Measurements from ENCODE around the gene PSPN.

PSPN gene, protein sequence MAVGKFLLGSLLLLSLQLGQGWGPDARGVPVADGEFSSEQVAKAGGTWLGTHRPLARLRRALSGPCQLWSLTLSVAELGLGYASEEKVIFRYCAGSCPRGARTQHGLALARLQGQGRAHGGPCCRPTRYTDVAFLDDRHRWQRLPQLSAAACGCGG

DNA sequence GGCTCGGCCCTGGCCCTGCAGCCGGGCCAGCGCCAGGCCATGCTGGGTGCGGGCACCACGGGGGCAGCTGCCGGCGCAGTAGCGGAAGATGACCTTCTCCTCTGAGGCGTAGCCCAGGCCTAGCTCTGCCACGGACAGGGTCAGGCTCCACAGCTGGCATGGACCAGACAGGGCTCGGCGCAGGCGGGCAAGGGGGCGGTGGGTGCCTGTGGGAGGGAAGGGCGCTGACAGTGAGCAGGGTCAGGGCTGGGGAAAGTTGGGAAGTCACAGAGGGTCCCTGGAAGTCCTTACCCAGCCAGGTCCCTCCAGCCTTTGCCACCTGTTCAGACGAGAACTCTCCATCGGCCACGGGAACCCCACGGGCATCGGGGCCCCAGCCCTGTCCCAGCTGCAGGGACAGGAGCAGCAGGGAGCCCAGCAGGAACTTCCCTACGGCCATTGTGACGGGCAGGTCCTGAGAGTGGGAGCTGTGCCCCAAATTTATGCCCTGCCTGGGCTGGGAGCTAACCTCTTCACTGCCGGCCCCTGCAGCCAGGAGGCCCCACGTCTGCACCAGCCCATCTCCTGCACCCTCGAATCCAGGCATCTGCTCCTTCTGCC lies at the start of gene PSPN:
PSPN (minus strand) TSS at position 523 of the 600 bp plus-strand sequence; CDS start at position 439, 84 bp downstream.
- no peak for DNase-seq

DNA sequence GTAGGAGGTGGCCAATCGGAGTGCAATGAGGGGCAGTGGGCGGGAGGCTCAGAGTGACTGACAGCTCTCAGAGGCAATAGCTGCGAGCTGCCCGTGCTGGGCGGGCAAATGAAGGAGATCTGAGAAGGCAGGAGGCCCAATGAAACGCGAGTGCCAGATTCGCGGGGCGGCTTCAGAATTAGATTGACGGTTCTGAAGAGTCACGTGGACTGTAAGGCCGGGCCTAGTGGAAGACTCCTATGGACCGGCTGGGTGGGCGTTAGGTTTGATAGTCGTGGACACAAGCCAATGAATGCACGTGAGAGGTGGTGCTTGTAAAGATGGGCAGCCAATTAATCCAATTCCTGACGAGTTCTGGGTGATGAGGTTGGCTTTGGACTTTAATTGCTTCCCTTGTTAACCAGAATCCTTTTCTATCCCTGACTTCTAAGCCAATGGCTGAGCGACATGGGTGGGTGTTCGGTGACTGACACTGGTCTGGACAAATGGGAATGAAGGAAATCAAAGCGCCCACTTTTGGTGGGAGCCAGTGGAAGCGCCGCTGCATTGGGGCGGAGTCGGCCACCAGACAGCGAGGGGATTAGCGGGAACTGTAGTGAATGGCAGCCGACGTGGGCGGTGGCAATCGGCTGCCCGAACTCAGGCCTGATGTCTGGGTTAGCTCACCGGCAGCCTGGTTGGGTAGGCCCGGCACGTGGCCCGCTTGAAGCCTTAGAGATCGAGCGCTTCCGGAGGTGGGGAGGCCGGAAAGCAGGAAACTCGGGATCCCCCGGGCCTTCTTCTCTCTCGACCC lies 49.4 kb upstream of the PSPN start:
- DNase-seq = peak; percentile 100

DNA sequence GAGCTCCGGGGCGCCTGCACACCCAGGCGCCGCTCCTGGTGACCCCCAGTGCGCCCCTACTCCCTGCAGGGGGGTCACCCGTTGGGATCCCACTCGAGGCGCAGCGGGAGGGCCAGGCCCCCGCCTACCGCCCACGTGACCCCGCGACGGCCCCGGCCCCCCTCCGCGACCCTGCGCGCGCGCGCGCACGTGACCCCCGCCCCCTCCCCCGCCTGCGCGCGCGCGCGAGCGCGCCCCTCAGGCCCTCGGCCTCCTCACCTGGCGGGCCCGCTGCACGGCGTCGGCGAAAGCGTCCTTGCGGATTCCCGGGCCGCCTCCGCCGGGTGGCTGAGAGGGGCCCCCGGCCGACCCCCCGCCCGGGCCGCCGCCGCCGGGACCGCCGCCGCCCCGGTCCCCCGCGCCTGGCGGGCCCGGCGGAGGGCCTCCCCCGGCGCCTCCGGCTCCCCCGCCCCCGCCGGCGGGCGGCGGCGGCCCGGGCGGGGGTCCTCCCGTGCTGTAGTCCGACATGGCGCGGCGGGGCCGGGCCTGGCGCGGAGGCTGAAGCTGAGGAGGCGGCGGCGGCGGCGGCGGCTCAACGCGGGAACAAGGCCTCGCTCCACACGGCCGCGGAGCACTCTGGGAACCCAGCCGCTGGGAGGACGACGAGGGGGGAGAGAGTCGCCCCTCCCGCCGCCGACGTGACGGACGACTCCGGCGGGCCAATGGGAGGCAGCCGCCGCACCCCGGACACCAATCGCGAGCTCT lies 48.6 kb upstream of the PSPN start, which contains the start of gene KHSRP:
KHSRP (minus strand) TSS at position 617 of the 744 bp plus-strand sequence; CDS start at position 507, 110 bp downstream.
- DNase-seq = no peak

DNA sequence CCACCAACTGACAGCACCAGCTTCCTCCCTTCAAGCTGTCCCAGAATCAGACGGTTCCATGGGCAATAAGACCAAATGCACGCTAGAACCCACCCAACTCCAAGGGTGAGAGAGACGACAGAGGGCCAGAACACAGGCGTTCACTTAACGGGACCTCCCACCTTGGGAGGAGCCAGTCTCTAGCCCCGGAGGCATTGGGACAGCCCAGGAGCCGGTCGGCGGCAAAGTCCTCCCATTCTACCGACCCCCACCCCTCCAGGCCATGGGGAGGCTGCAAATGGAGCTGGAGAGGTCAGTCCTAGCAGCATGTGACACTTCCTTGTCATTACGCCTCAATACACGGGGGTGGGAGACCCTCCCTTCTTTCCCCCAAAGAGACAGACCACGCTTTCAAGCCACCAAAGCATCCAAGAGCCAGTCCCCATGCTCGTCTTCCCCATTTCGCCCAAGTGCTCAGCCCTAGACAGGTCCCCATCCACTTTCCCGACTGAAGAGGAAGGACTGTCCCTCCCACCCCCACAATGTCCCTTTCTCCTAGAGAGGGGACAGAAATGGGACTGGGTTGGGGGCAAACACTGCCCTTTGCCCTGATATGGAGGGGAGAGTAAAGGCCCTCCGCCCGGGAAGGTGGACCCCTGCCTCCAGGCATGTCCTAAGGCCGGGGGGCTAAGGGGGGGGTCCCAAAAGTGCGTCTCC lies 47.9 kb upstream of the PSPN start:
- no peak for DNase-seq

DNA sequence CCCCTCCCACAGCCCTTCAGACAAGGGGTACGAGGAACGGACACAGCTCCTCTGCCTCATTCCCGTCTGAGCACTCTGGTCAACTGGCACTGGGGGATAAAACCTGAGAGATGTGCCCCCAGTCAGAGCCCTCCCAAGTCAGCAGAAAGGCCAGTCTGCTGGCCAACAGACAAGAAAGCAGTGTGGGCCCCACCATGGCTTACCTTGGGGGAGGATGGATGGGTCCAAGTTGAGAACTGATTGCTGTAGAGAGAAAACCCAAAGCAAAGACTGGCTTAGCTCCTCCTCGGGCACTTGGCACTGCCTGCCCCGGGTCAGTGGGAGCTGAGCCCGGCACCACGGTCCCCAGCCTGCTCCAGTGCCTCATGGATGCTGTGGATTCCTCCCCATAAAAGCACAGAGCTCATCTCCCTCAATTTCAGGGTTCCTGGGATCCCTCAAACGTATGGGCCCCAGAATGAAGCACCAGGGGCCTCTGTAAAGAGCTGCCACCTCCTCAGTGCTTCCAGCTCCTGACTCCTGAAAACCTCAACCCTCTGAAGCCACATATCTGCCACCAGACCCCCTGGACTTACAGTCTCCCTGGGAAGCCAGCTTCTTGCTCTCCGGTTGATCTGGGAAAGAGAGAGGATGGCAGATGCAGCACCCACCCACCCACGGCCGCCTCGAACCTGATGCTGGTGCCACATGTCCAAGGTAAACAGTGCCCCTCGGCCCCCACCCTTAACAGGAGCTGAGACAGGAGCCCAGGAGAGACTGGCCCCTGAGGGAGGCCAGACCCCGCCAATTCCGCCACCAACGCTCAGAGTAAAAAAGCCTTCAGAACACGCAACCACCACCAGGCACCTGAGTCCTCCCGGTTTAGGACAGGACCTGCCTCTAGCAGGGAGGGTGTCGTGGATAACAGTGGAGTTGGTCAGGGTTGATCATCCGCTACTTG lies 45.6 kb upstream of the PSPN start:
- DNase-seq = no peak

DNA sequence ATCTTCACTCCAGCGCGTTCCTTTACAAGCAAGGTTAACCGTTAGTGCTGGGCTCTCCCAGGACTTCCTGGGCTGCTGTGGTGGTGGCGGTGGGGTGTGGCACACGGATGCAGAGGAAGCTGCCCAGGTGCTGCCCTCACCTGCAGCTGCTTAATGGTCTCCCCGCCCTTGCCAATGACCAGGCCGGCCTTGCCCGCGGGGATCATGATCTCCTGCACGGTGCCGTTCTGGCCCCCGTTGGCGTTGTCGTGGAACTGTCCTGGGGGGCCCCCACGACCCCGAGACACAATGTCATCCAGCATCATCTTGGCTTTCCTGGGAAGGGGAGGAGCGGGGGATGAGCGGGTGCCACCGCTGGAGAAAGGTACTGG lies 42.8 kb upstream of the PSPN start:
- DNase-seq = no peak

DNA sequence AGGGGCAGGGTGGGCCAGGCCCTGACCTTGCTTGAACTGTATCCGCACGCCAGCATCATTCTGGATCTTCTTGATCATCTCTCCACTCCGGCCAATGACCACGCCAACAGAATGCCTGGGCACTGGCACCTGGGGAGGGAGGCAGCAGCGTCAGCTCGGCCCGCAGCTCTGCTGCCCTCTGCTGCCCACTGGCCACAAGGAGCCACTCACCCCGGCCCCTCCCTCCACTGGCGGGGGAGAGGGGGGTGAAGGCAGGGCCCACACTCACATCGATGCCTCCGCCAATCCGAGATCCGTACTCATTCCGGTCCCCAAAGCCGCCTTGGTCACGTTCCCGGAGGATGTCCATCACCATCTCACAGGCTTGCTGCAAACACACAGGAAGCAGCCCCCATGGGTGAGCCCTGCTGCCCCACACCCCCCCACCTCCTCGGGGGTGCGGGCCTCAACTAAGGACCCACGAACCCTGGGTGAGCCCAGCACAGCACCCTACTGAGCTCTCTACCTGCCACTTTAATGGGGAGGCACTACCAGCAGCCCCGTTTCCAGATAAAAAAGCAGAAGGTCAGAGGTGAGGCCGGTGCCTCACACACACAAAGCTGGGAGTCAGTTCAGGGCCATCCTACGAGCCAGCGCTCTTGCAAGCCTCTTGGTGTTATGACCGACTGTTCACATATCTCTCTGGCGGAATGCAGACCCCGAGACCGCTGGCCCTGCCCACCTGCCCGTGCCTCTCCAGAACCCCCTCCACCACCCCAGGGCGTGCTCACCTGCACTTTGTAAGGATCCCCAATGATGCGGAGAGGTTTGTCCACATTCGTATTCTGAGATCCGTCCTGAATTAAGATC lies 42.2 kb upstream of the PSPN start:
- no peak for DNase-seq

DNA sequence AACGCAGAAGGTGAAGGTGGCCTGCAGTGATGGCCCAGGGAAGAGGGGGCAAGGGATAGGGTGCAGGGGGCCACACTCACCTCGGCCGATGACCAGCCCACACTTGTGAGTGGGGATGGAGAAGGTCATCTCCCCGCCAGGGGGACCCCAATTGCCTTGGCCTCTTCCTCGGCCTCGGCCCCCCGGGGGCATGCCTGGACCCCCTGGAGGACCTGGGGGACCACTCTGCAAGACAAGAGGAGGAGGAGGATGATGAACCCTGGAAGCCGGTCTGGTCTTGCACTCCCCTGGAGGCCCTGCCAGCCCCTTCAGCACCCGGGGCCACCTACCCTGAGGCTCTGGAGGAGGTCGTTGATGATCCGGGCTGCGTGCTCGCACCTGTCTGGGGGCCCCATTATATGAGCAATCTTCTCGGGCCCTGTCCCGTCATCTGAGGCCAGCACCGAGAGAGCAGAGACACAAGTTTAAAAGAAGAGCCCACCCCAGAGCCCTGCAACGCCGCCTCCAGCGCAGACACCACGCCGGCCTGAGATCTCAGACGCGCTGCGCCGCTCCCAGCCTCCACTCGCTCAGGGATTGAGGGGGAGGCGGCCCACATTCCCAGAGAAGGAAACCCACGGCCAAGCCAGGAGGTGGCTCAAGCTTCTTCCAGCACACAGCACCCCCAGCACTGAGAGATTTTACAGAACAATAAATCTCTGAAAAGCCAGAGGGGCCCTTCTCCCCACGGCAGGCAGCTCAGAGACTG lies 41.1 kb upstream of the PSPN start:
- DNase-seq = no peak

DNA sequence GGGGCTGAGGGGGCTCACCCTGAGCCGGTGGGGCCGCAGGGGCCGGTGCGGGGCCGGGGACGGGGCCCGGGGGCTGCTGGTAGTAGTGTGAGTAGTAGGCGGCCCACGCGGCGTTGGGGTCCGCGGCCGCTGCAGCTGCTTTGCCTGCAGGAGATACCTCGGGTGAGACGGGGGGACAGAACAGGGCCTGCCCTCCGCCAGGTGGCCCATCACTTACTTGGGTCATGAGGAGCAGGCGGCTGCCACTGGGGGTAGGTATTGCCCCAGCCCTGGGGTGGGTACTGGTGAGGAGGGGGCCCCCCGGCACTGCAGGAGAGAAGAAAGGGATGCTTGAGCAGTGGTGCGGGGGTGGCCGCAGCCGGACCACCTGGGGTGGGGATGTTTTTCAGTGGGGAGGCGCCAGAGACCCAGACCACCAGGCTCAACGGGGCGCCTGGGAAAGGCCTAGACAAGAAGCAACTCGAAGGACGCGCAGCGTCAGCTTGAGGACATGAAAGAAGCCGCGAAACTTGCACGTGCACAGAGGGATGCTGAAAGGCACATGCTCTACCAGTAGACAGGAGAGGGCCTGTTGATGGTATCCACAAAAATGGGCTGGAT lies 40.0 kb upstream of the PSPN start:
- no peak for DNase-seq

DNA sequence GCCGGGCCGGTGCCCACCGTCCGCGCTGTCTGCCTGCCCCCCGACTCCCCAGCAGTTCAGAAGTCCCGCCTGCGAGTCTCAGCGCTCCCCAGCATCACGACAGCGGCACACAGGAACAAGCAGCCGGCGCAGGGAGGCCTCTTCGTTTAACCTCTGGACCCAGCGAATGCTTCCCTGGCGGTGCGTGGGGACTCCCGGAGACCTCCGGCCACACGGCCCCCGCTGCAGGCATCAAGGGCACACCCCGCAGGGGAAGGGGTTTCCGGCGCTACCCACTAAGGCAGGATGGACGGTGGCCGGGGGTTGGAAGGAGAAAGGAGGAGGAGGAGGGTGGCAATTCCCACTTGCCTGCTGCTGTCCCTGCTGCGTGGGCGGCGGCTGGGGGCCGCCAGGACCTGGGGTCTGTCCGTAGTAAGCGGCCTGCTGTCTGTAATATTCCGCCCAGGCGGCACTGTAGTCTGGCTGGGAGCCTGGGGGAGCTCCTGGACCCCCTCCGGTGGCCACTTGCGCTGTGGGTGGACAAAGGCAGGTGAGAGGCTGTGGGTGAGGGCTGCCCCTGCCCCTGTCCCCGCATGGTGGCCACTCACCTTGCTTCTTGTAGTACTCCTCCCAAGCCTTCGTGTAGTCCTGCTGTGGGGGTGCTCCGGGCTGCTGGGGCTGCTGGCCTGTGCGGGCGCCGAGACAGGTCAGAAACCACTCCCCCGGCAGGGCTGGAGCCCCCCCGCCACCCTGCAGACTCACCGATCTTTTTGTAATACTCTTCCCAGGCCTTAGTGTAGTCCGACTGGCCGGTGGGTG lies 39.3 kb upstream of the PSPN start:
- DNase-seq = no peak

DNA sequence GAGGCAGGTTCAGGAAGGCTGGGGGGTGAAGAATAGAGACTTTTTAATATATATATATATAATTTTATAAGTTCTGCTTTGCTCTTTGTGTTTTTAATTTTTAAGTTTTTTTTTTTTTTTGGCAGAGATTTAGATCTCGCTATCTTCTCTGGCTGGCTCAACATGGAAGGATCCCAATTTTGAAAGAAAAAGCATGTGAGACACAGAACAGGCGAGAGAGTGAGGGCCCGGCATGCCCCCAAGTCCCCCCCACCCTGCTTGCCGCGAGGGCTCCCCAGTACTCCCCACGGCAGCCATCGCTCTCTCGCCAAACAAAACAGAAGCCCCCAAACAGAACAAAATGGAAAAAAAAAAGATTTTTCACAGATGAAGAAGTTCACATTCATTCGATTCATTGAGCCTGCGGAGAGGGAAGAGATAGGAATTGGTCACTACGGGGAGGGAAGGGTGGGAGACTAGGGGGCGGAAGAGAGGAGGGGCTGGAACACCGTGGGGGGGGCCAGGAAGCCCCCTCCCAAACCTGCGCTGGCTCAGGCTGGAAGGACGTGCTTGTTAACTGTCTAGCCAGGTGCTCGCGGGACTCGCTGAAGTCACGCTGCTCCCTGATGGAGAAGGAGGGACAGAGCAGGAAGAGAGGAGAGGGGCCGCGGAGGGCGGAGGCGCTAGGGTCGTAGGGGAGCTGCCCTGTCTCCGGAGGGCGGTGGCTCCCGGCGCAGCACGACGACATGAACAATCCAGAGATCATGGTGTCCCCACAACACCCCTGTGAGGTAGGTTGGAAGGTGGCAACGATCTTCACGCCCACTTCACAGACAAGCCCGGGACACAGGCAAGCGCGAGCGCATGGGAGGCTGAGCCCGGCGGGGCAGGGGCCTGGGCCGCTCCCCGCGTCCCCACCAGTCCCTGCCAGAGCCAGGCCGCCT lies 38.2 kb upstream of the PSPN start:
- DNase-seq = no peak

DNA sequence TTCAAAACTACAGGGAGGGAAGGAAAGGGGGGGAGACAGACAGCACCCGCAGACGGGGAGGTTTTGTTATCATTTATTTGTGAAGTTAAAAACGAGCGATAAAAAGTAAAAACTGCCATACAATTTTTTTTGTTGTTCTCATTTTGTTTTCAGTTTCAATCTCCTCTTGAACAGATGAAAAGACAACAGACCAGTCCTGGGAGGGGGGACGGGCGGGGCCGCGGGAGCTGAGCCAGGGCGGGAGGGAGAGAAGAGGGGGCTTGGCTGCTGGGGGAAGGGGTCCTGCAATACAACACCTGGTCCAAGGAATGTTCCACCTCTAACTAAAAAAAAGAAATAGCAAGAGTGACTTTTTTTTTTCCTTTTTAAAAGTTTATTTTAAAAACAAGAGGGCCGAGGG lies 37.6 kb upstream of the PSPN start:
- no peak for DNase-seq

DNA sequence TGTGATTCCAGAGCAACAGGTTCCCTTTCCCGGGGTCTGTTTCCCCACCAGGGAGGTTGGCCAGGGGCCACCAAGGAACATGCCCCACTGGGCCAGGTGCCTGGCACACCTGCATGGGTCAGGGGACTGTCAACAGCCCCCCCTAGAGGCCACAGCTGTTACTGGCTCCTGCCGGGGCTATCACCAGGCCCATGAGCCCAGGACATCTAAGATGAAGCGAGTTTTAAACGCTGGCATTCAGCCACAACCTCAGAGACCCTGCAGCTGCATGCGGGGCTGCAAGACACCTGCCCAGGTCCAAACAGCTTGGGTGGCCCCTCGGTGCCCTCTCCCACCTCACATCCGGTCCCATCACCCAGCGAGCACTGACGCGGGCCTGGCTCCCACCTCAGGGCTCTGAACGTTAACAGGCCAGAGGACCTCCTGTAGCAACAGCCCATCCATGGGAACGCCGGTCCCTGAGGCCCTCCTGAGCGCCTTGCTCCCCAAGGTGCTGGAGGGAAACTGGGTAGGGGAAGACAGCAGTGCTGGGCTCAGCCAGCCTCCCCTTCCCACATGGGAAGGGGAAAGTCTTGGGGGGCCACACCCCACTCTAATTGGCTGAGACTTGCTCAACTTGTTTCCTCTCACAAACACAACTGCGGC lies 36.8 kb upstream of the PSPN start:
- no peak for DNase-seq

DNA sequence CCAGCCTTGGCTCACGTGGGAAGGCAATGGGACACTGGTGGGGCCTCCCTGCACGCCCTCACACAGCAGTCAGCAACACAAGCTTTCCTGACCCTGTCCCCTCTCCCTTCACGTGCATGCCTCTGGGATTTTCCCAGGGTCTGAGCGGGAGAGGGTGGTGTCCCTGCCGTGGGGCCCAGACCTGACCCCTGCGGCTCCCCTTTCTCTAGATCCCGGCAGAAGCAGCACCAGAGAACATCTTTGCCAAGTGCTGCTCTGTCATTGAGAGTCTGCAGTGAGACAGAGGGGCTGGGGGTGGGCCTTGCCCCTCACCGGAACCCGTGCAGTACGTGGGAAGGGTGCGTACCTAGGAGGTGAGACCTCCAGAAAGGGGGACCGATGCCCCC lies 36.3 kb upstream of the PSPN start:
- DNase-seq = no peak

DNA sequence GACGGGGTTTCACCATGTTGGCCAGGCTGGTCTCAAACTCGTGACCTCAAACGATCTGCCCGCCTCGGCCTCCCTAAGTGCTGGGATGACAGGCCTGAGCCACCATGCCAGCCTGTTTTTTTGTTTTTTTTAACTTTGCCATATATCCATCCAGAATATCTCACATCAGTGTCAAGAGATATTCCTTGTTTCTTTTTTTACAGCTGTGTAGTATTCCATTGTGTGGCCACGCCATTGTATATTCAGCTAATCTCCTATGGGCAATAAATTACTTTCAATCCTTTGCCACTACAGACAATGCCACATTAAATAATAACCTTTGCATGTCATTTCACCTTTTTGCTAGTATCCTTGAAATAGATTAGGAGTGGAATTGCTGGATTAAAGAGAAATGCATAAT lies 33.6 kb upstream of the PSPN start:
- DNase-seq = no peak

DNA sequence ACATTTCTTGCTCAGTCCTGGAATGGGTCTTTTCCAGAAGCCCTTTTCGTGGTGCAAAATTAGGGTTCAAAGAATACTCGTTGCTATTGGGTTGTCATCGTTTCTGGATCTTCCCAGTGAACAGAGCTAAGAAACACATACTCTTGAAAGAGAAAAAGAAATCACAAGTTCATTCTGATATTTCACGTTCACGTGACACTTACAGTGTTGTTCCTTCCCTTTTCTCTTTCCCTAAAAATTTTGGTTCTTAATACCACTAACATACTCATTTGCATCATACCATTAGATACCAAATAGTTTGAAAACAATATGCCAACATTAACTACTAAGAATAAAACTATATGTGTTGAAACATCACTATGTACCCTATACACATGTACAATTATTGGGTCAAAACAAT lies 30.7 kb upstream of the PSPN start:
- no peak for DNase-seq

Data from NCI-H2081 treated with DMSO at 0.1 percent for 48 hours (cell line).